Hepatocyte (in vitro differentiated cells): ENCODE data around the gene HNRNPF. TPM values are rescaled to one million over a fixed set of nuclear protein-coding genes. Genes with fewer than 3 reads are reported as not detected.

Experiments used
- DNase-seq: peaks from one replicate; pipeline ENCODE4 v3.0.0-alpha.2; 2016; ENCODE audit warnings: low spot score
- H2AFZ ChIP-seq: fragments of 200-600 bp; sonication (generic); 2 replicates; pipeline ENCODE4 v1.6.0; 2016; ENCODE audit warnings: antibody characterized with exemption, mild to moderate bottlenecking
- H3K27ac ChIP-seq: fragments of 200-600 bp; sonication (generic); 2 replicates; pipeline ENCODE4 v1.5.1; 2016; ENCODE audit warnings: mild to moderate bottlenecking
- H3K27me3 ChIP-seq: fragments of 200-600 bp; sonication (generic); 2 replicates; pipeline ENCODE4 v1.6.1; 2016
- H3K36me3 ChIP-seq: fragments of 200-600 bp; sonication (generic); replicated peaks from 2 replicates; pipeline ENCODE4 v1.5.1; 2016; ENCODE audit warnings: low read depth; ENCODE audit not compliant: insufficient read depth
- H3K4me1 ChIP-seq: fragments of 200-600 bp; sonication (generic); 2 replicates; pipeline ENCODE4 v1.5.1; 2016; ENCODE audit warnings: mild to moderate bottlenecking, moderate library complexity; ENCODE audit not compliant: insufficient read depth
- H3K4me2 ChIP-seq: fragments of 200-600 bp; sonication (generic); 2 replicates; pipeline ENCODE4 v1.6.0; 2016
- H3K4me3 ChIP-seq: fragments of 200-600 bp; sonication (generic); 2 replicates; pipeline ENCODE4 v1.5.1; 2016; ENCODE audit warnings: mild to moderate bottlenecking
- H3K79me2 ChIP-seq: fragments of 200-600 bp; sonication (generic); 2 replicates; pipeline ENCODE4 v1.6.0; 2017; ENCODE audit warnings: mild to moderate bottlenecking
- H3K9me2 ChIP-seq: fragments of 200-600 bp; sonication (generic); replicated peaks from 2 replicates; pipeline ENCODE4 v1.6.0; 2017; ENCODE audit warnings: mild to moderate bottlenecking; ENCODE audit not compliant: insufficient read depth
- H3K9me3 ChIP-seq: fragments of 200-600 bp; sonication (generic); 2 replicates; pipeline ENCODE4 v1.5.1; 2016; ENCODE audit warnings: low read depth, mild to moderate bottlenecking
- H4K20me1 ChIP-seq: fragments of 200-600 bp; sonication (generic); 2 replicates; pipeline ENCODE4 v1.6.0; 2016; ENCODE audit warnings: mild to moderate bottlenecking; ENCODE audit not compliant: insufficient read depth, poor library complexity, severe bottlenecking
- EZH2 ChIP-seq: fragments of 200-600 bp; sonication (generic); IDR thresholded peaks from 2 replicates; pipeline ENCODE4 v1.6.1; 2016; ENCODE audit warnings: antibody characterized with exemption, mild to moderate bottlenecking, borderline replicate concordance
- EZH2phosphoT487 ChIP-seq: fragments of 200-600 bp; sonication (generic); IDR thresholded peaks from one replicate; pipeline ENCODE4 v1.6.1; 2018; ENCODE audit warnings: antibody characterized with exemption, mild to moderate bottlenecking, low read depth, moderate library complexity; ENCODE audit not compliant: unreplicated experiment, severe bottlenecking
- WGBS: methylation state at CpG from one replicate; pipeline ENCODE4 v1.1.6; 2016; ENCODE audit warnings: low lambda C conversion rate; ENCODE audit errors: missing lambda C conversion rate; 5-methylcytosine and 5-hydroxymethylcytosine counted together
- polyA plus RNA-seq: library from polyadenylated mRNA; unstranded; fragments of >200 nt; fragmentation: Nextera tagmentation; extraction: Ambion mirVana; gene quantifications from 2 replicates; pipeline ENCODE4 v1.2.1, GENCODE V29; 2016
- total RNA-seq: library from RNA; depleted of rRNA; stranded (reverse); fragments of >200 nt; gene quantifications from 2 replicates; pipeline ENCODE4 v1.2.3, GENCODE V29; 2014
- TF ChIP-seq, protein P1 (sequence below): fragments of 200-600 bp; sonication (generic); IDR thresholded peaks from 2 replicates; pipeline ENCODE4 v1.5.1; 2016; ENCODE audit warnings: antibody characterized with exemption, mild to moderate bottlenecking; ENCODE audit not compliant: poor library complexity

The HNRNPF gene
- total and polyA plus RNA-seq, 2 experiments from 2014 or later, result 134 to 217 TPM

DNA sequence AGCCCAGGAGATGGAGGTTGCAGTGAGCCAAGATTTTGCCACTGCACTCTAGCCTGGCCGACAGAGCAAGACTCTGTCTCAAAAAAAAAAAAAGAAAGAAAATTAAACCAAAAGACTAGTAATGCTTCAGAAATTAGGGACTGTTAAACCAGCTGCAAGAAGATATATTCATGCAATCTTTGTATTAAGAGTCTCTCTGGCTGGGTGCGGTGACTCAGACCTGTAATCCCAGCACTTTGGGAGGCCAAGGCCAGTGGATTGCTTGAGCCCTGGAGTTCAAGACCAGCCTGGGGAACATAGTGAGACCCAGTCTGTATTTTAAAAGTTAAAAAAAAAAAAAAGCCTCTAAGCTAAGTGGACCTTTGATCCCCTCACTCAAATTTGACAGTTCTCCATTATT is 2.5 kb upstream of the HNRNPF start:
- no peak overlapping the region for H3K4me3 ChIP-seq
- no peak overlapping the region for H2AFZ ChIP-seq
- H3K36me3 ChIP-seq, result no peaks in the 10 kb centered on the region
- H3K27me3 ChIP-seq, result no peaks in the 10 kb centered on the region
- H4K20me1 ChIP-seq, result peaks cover 9% of the 10 kb centered on the region
- H3K27ac ChIP-seq, result no peak overlapping the region
- WGBS, result 93% methylated on average over 2 of the region's 2 CpGs
- no peaks in the 10 kb centered on the region for H3K4me1 ChIP-seq
- H3K9me3 ChIP-seq, result no peaks in the 10 kb centered on the region
- H3K4me2 ChIP-seq, result no peak overlapping the region
- DNase-seq, result no peak
- TF ChIP-seq, protein P1, sequence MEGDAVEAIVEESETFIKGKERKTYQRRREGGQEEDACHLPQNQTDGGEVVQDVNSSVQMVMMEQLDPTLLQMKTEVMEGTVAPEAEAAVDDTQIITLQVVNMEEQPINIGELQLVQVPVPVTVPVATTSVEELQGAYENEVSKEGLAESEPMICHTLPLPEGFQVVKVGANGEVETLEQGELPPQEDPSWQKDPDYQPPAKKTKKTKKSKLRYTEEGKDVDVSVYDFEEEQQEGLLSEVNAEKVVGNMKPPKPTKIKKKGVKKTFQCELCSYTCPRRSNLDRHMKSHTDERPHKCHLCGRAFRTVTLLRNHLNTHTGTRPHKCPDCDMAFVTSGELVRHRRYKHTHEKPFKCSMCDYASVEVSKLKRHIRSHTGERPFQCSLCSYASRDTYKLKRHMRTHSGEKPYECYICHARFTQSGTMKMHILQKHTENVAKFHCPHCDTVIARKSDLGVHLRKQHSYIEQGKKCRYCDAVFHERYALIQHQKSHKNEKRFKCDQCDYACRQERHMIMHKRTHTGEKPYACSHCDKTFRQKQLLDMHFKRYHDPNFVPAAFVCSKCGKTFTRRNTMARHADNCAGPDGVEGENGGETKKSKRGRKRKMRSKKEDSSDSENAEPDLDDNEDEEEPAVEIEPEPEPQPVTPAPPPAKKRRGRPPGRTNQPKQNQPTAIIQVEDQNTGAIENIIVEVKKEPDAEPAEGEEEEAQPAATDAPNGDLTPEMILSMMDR, result no peak
- TF ChIP-seq EZH2phosphoT487 (no peak), EZH2 (no peak)
- H3K9me2 ChIP-seq, result no peaks in the 10 kb centered on the region
- peaks cover 13% of the 10 kb centered on the region for H3K79me2 ChIP-seq

DNA sequence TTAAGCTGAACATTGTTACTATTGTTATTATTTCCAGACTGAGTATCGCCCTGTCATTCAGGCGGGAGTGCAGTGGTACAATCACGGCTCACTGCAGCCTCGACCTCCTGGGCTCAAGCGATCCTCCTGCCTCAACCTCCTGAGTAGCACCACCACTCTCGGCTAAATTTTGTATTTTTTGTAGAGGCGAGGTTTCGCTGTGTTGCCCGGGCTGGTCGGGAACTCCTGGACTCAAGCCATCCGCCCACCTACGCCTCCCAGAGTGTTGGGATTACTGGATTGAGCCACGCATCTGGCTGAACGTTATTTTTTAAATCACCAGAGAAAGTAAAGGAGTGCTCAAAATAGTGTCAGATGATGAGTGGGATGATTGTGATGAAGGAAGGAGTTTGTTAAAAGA is 1.4 kb upstream of the HNRNPF start:
- no peaks in the 10 kb centered on the region for H3K36me3 ChIP-seq
- H2AFZ ChIP-seq, result no peak overlapping the region
- peak overlapping the region; percentile 97 for H3K27ac ChIP-seq
- H3K4me3 ChIP-seq, result no peak overlapping the region
- H3K79me2 ChIP-seq, result peaks cover 25% of the 10 kb centered on the region
- peak overlapping the region; percentile 93 for H3K4me2 ChIP-seq
- H3K9me3 ChIP-seq, result no peaks in the 10 kb centered on the region
- no peaks in the 10 kb centered on the region for H3K9me2 ChIP-seq
- DNase-seq, result no peak
- 95% methylated on average over 14 of the region's 14 CpGs for WGBS
- no peak for TF ChIP-seq EZH2
- TF ChIP-seq EZH2phosphoT487, result no peak
- TF ChIP-seq, protein P1, result no peak
- H4K20me1 ChIP-seq, result peaks cover 21% of the 10 kb centered on the region
- H3K27me3 ChIP-seq, result no peaks in the 10 kb centered on the region
- peaks cover 7% of the 10 kb centered on the region for H3K4me1 ChIP-seq

DNA sequence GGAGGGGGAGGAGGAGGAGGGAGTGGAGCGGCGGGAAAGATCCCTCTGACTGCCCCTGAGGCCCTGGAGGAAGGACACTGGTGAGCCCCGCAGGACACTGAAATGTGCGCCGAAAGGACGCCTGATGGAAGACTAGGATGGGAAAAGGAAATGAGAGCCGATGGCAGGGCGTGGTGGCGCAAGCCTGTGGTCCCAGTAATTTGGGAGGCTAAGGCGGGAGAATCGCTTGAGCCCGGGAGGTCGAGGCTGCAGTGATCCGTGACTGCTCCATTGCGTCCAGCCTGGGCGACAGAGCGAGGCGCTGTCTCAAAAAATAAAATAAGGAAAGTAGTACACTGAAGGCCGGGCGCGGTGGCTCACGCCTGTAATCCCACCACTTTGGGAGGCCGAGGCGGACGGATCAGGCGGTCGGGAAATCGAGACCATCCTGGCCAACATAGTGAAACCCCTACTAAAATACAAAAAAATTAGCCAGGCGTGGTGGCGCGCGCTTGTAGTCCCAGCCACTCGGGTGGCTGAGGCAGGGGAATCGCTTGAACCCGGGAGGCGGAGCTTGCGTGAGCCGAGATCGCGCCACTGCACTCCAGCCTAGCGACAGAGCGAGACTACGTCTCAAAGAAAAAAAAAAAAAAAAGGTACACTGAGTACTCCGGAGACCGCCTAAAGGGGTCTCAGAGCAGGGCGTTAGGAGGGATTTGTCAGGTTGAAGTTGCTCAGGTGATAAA is 561 bp upstream of the HNRNPF start:
- TF ChIP-seq, protein P1, result no peak
- Histone ChIP-seq H3K36me3 (no peaks in the 10 kb centered on the region), H3K4me1 (peaks cover 13% of the 10 kb centered on the region), H4K20me1 (peaks cover 29% of the 10 kb centered on the region), H3K9me3 (no peaks in the 10 kb centered on the region), H3K27me3 (no peaks in the 10 kb centered on the region), H3K9me2 (no peaks in the 10 kb centered on the region), H2AFZ (peak overlapping the region; percentile 89), H3K4me2 (peak overlapping the region; percentile 93), H3K79me2 (peaks cover 33% of the 10 kb centered on the region), H3K27ac (peak overlapping the region; percentile 97), H3K4me3 (peak overlapping the region; percentile 59)
- no peak for DNase-seq
- 49% methylated on average over 42 of the region's 46 CpGs for WGBS
